DMS153 (cell line): Measurements from ENCODE around the gene AARS1.
A peak's percentile ranks its signal among the peaks of the same experiment; 100 is the strongest.
"Not testable (repeated sequence)": the region's sequence is repeated elsewhere in the genome, so short reads cannot be mapped to it uniquely, and the experiment has no call there.

Source experiments
- DNase-seq: peaks from one replicate; lab custom pipeline; 2025; lab: John Stamatoyannopoulos, UW

AARS1 gene

DNA sequence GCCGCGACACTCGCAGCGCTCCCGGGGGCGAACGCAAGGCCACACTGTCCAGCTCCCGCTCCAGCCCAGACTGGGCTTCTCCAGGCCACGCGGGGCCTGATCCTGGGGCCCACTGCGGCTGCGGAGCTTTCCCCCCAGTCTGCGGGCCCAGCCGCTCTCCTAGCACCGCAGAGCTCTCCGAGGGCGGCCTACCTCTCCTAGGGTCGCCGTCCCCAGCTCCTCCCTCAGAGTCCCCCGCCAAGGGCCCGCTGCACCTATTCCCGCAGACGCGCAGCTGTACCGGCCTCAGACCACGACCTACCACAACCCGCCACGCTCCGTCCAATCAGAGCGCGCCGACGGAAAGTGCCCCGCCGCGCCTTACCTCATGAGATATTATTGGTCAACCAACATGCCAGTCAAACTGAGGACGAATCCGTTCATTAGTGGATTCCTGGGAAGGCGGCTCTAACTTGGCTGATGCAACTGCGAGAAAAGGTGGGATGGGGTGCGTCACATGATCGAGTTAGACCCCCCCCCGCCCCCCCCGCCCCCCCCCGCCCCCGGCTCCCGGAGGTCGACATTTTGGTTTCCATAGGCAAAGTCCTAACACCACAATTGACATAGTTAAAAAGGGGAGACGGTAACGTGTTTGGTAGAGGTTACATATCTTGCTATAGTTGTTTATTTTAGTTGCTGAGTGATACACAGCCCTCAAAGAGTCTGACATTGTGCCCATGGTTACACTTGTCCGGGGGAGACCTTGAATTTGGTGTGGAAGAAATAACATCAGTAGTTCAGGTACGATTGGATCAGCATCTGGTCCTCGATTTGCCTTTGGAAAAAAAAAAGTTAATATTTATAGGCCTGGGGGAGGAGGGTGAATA is at the start of gene AARS1:
TSS of gene AARS1 (minus strand) at position 278 of the 866 bp plus-strand sequence. CDS start 6,743 bp downstream, outside the sequence.
- DNase-seq = peak; percentile 99

DNA sequence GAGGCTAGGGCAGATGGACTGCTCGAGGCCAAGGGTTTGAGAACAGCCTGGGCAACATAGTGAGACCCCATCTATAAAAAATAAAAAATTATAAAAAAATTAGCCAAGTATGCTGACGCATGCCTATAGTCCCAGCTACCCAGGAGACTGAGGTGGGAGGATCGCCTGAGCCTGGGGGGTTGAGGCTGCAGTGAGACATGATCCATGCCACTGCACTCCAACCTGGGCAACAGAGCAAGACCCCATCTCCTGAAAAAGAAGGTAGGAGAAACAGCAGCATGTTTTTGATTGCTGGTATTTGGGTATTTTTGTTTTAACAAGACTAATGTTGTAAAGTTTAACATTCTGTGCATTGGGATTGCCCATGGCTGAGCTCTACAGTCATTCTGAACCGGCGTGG is 48.5 kb upstream of the AARS1 start:
- no peak for DNase-seq

- not testable (repeated sequence) for DNase-seq
Measured at GRCh38 chr16:70332728-70333127, 43.4 kb upstream of the AARS1 start.

DNA sequence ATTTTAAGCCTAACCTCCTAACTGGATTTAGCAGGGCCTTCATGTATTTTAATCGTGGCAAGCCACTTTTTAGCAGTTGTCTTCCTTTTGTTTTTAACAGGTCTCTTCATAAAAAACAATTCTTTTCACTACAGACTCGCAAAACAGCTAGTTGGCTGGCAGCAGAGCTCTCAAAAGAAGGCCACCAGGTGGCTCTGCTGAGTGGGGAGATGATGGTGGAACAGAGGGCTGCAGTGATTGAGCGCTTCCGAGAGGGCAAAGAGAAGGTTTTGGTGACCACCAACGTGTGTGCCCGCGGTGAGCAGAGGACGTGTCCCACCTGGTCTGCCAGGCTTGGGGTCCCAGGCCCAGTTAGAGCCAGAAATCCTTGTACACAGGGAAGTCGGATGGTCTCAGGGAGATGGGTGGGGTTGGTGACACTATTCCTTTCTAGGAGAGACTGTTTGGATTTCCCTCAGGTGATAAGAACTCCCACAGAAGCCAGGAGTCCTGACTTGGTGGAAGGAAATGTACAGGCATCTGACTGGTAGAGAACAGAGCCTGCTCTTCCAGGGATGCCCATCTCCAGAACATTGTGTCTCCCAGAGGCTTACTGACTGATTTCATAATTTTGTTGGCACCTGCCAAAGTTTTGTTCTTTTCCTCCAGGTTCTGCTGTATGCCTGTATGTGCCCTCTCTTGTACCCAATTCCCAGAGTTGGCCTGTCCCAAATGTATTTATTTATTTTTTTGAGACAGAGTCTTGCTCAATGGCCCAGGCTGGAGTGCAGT is 42.5 kb upstream of the AARS1 start:
- no peak for DNase-seq

- no peak for DNase-seq
Measured at GRCh38 chr16:70331091-70331490, 41.8 kb upstream of the AARS1 start.

DNA sequence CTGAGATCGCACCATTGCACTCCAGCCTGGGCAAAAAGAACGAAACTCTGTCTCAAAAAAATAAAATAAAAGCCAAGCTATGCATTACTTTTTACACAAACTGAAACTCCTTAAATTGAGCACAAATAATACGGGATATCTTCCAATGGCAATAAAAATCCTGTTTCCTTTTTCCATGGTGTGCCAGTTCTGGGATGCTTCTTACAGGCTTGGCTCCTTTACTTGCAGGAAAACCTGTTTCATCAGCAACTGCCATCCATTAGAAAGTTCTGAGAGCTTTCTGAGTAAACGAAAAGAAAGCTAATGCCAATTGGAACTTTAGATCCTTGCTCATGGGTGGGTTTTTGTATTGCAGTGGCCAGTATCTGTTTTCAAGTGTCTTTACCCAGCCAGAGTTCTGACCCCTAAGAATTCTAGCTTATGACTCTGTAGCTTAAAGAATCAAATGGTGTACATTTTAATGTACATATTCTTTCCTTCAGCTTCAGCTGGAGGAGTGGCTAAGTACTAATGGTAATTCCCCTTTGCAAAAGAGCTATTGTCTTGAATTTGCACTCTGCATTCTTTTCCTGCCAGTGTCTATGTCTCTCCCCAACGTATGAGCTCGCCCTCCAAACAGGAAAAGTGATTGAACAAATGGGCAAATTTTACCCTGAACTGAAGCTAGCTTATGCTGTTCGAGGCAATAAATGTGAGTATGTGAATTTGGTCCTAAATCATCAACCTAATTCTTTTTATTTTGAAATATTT is 35.9 kb upstream of the AARS1 start:
- DNase-seq = no peak

DNA sequence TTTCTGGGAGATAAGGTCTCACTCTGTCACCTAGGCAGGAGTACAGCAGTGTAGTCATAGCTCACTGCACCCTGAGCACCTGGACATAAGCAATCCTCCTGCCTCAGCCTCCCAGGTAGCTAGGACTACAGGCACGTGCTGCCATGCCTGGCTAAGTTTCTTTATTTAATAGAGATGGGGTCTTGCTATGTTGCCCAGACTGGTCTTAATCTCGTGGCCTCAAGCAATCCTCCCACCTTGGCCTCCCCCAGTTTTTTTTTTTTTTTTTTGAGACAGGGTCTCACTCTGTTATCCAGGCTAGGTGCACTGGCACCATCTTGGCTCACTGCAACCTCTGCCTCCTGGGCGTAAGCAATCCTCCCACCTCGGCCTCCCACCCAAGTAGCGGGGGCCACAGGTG is 30.8 kb upstream of the AARS1 start:
- no peak for DNase-seq

- DNase-seq = not testable (repeated sequence)
Measured at GRCh38 chr16:70307726-70308125, 18.4 kb upstream of the AARS1 start.

- no peak for DNase-seq
Measured at GRCh38 chr16:70306880-70307279, 17.6 kb upstream of the AARS1 start.

- DNase-seq = no peak
Measured at GRCh38 chr16:70304892-70305448, 15.7 kb upstream of the AARS1 start.

DNA sequence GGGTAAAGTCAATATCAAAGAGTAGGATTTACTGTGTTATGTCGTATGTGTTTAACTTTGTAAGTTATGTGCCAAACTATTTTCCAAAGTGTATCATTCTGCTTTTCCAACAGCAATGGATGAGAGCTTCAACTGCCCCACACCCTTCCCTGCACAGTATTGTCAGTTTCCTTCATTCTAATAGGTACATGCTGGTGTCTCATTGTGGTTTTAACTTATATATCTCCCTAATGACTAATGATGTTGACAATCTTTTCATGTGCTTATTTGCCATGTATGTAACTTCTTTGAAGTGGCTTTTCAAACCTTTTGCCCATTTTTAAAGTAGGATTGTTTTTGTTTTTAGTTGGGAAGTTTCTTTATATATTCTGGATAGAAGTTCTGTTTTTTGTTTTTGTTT is 13.4 kb upstream of the AARS1 start:
- no peak for DNase-seq

DNA sequence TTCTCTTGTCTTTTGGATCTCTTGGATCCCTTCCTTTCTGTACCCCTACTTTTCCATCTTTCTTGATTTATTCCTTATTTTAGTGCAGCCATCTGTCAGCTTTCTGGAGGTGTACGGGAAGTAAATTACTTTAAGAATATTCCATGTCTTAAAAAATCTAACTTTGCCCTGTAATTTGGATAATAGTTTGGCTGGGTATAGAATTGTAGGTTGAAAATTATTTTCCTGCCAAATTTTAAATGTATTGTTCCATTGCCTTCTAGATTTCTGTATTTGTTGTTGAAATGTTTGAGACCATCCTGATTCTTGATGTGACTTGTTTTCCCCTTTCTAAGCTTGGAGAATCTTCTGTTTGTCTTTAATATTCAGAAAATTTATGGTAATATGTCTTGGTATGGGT is 11.8 kb upstream of the AARS1 start:
- no peak for DNase-seq

DNA sequence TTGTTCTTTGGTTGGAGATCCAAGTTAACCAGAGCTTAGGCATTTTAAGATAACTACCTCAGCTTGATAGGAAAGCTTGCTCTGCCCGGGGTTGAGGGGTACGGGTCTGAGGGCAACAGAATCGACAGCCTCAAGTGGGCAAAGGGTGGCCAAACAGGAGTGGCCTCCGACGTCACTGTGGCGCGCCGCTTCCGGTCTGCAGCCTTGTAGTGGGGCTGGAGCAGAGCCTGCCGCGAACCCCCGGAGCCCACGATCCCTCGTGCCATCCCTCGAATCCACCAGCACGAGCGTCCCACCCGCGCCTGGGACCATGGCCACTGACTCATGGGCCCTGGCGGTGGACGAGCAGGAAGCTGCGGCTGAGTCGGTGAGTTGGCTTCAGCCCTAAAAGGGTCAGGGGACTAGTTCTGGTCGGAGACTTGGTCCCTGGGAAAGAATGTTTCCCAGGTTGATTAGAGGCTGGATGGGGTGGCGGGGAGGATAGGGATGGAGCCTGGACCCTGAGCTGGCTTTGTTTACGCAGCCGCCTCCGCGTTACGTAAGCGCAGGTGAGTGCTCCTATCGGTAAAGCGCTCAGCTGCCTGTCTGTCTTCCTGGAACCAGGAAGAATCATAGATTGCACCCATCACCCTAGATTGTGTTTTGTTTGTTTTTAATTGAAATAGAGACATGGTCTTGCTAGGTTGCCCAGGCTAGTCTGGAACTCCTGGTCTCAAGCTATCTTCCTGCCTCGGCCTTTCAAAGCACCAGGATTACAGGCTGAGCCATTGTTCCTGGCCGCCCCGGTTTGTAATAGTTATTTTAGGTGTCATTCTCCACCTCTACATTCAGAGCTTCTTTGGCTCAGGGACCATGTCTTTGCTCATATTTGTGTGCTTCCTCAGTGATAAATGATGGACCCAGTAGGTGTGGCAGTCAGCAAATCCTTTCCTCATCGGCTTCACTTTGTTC is 10.0 kb upstream of the AARS1 start, which contains the start of gene DDX19B:
TSS of gene DDX19B (plus strand) at position 199 of the 951 bp plus-strand sequence. CDS start at position 311, 112 bp downstream.
- DNase-seq = peak; percentile 78

DNA sequence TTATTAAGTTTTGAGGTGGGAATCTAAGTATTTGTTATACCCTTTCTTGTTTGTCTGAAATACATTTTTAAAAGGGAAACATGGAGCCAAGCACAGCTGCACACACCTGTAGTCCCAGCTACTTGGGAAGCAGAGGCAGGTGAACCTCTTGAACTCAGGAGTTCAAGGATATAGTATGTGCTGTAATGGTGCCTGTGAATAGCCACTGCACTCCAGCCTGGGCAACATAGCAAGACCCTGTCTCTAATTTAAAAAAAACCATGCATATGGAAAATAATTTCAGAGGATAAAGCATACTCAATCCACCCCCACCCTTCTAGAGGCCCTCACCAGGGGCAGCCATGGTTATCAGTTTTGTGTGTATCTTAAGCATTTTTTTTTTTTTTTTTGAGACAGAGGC is 6.3 kb upstream of the AARS1 start:
- no peak for DNase-seq

GRCh38 chr16:70294385-70295025 is 5.2 kb upstream of the AARS1 start:
- DNase-seq = no peak

DNA sequence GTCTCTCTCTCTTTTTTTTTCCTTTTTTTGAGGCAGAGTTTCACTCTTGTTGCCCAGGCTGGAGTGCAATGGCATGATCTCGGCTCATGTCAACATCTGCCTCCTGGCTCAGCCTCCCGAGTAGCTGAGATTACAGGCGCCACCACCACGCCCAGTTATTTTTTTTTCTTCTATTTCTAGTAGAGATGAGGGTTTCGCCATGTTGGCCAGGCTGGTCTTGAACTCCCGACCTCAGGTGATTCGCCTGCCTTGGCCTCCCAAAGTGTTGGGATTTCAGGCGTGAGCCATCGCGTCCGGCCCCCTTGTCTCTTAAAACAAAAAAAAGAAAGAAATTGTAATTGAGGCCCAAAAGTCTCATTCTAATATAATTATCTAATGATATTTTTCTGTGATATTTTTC is 2.8 kb upstream of the AARS1 start:
- DNase-seq = not testable (repeated sequence)

- DNase-seq = no peak
Measured at GRCh38 chr16:70290949-70291519, 1.7 kb upstream of the AARS1 start.

DNA sequence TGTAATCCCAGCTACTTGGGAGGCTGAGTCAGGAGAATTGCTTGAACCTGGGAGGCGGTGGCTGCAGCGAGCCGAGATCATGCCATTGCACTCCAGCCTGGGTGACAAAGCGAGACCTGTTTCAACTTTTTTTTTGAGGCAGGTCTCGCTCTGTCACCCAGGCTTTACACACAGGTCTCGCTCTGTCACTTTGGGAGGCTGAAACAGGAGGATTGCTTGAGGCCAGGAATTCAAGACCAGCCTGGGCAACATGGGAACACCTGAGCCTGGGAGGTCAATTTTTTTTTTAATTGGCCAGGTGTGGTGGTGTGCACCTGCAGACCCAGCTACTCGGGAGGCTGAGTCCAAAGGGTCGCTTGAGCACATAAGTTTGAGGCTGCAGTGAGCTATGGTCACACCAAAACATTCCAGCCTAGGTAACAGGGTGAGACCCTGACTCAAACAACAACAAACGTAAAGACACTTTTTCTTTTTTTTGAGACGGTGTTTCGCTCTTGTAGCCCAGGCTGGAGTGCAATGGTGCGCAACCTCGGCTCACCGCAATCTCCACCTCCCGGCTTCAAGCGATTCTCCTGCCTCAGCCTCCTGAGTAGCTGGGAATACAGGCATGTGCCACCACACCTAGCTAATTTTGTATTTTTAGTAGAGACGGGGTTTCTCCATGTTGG is 1.9 kb downstream of the AARS1 start:
- not testable (repeated sequence) for DNase-seq

- no peak for DNase-seq
Measured at GRCh38 chr16:70276392-70276791, 12.9 kb downstream of the AARS1 start.
